Measurements from ENCODE around the gene HK2.

DNA sequence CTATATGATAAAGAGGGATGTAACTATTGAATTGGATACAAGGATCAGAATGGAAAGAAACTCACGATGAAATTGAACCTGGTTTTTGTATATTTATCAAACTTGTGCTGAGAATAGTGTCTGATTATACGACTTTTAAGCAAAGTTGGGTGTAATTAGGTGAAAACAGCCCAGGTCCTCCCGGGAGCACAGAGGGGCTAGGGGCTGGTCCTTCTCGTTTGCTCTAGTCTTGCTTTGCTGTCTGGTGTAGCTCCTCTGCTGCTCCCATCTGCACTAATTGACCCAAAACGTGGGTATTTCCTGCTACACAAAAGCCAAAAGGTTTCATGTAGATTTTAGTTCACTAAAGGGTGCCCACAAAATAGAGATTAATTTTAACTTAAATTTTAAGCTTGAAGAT is 58.7 kb downstream of the HK2 start:
- TF ChIP-seq, protein P1, sequence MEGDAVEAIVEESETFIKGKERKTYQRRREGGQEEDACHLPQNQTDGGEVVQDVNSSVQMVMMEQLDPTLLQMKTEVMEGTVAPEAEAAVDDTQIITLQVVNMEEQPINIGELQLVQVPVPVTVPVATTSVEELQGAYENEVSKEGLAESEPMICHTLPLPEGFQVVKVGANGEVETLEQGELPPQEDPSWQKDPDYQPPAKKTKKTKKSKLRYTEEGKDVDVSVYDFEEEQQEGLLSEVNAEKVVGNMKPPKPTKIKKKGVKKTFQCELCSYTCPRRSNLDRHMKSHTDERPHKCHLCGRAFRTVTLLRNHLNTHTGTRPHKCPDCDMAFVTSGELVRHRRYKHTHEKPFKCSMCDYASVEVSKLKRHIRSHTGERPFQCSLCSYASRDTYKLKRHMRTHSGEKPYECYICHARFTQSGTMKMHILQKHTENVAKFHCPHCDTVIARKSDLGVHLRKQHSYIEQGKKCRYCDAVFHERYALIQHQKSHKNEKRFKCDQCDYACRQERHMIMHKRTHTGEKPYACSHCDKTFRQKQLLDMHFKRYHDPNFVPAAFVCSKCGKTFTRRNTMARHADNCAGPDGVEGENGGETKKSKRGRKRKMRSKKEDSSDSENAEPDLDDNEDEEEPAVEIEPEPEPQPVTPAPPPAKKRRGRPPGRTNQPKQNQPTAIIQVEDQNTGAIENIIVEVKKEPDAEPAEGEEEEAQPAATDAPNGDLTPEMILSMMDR (conservative IDR thresholded peaks at IDR 0.05; ENCODE audit: low read depth, low read length), result no peak
- TF ChIP-seq EZH2 (IDR thresholded peaks at IDR 0.05; ENCODE audit: low read length, unreplicated experiment), result no peak
